H1 (cell line): ENCODE measurements around the gene SHPK. TPM values are rescaled to one million over a fixed set of nuclear protein-coding genes. Genes with fewer than 3 reads are reported as not detected.

ENCODE experiments used
- CTCF ChIA-PET: fragments of 300-600 bp; sonication (Branson Sonifier 250); formaldehyde crosslinking; loops from one replicate; lab custom pipeline; 2021; ENCODE audit not compliant: partially characterized antibody; lab: Charles Lee
- POLR2A ChIA-PET: fragments of 300-600 bp; sonication (Branson Sonifier 250); formaldehyde crosslinking; loops from one replicate; lab custom pipeline; 2021; ENCODE audit warnings: inconsistent platforms; ENCODE audit not compliant: partially characterized antibody; lab: Charles Lee
- DNase-seq, 2 experiments: peaks; one replicate each; pipeline versions ENCODE4 v3.0.0 to v3.0.0-alpha.2; 2010 to 2022; ENCODE audit warnings: low spot score in 2 of 2, low read depth in 1 of 2, mixed read lengths in 1 of 2
- FAIRE-seq: peaks from 2 replicates; lab custom pipeline; 2011; peaks lifted over from hg19 to GRCh38; lab: Jason Lieb, UNC
- H2AFZ ChIP-seq: 2 replicates; pipeline ENCODE4 v1.8.1; 2012; ENCODE audit warnings: low read length, inconsistent platforms
- H2AK5ac ChIP-seq: 2 replicates; pipeline ENCODE4 v1.6.1; 2013; ENCODE audit warnings: low read depth, low read length
- H2BK120ac ChIP-seq: replicated peaks from 2 replicates; pipeline ENCODE3; 2013; ENCODE audit warnings: low read depth, low read length, inconsistent platforms
- H2BK12ac ChIP-seq: 2 replicates; pipeline ENCODE4 v1.6.1; 2013; ENCODE audit warnings: low read depth, low read length
- H2BK15ac ChIP-seq: 2 replicates; pipeline ENCODE4 v1.6.1; 2013; ENCODE audit warnings: low read length
- H2BK20ac ChIP-seq: 2 replicates; pipeline ENCODE4 v1.6.1; 2013; ENCODE audit warnings: low read length
- H2BK5ac ChIP-seq: 2 replicates; pipeline ENCODE4 v1.6.1; 2013; ENCODE audit warnings: low read depth, low read length
- H3K14ac ChIP-seq: 2 replicates; pipeline ENCODE4 v1.6.1; 2013; ENCODE audit warnings: inconsistent platforms; ENCODE audit not compliant: insufficient read length
- H3K18ac ChIP-seq: 2 replicates; pipeline ENCODE4 v1.6.1; 2013; ENCODE audit warnings: low read length; ENCODE audit errors: extremely low read depth
- H3K23ac ChIP-seq: 2 replicates; pipeline ENCODE4 v1.6.1; 2013; ENCODE audit warnings: inconsistent platforms; ENCODE audit not compliant: insufficient read length
- H3K23me2 ChIP-seq: 2 replicates; pipeline ENCODE4 v1.6.1; 2013; ENCODE audit warnings: low read depth, low read length
- H3K27ac ChIP-seq: 2 replicates; pipeline ENCODE4 v1.6.1; 2011; ENCODE audit warnings: low read depth, low read length, inconsistent platforms
- H3K27me3 ChIP-seq, 4 experiments: replicated peaks in 1 of 4; 1 replicate in 1 of 4; 2 replicates in 3 of 4; pipeline versions ENCODE4 v1.6.1 to v1.8.1; 2011 to 2013; ENCODE audit warnings: low read length in 3 of 4, mild to moderate bottlenecking in 3 of 4, inconsistent platforms in 2 of 4, mixed read lengths in 2 of 4, moderate library complexity in 1 of 4; ENCODE audit not compliant: control insufficient read depth in 3 of 4, insufficient read depth in 3 of 4; ENCODE audit errors: extremely low read depth in 1 of 4
- H3K36me3 ChIP-seq, 4 experiments: 2 replicates each; pipeline versions ENCODE4 v1.6.1 to v1.8.1; 2011 to 2013; ENCODE audit warnings: mild to moderate bottlenecking in 4 of 4, low read length in 3 of 4, moderate library complexity in 2 of 4, control low read depth in 1 of 4, inconsistent platforms in 1 of 4; ENCODE audit not compliant: insufficient read depth in 4 of 4, control insufficient read depth in 2 of 4
- H3K4ac ChIP-seq: replicated peaks from 2 replicates; pipeline ENCODE3; 2013; ENCODE audit warnings: low read length, low read depth, mixed read lengths, inconsistent platforms; ENCODE audit not compliant: insufficient read length
- H3K4me1 ChIP-seq, 4 experiments: replicated peaks in 1 of 4; 1 replicate in 1 of 4; 2 replicates in 3 of 4; pipeline versions ENCODE4 v1.6.1 to v1.8.1; 2011 to 2013; ENCODE audit warnings: low read length in 3 of 4, inconsistent platforms in 2 of 4, mixed read lengths in 1 of 4; ENCODE audit not compliant: insufficient read depth in 4 of 4, control insufficient read depth in 3 of 4
- H3K4me2 ChIP-seq, 2 experiments: 2 replicates each; pipeline versions ENCODE4 v1.6.1 to v1.8.1; 2011 to 2013; ENCODE audit warnings: low read depth in 2 of 2, low read length in 2 of 2, control low read depth in 1 of 2, inconsistent platforms in 1 of 2, mild to moderate bottlenecking in 1 of 2; ENCODE audit not compliant: insufficient read depth in 1 of 2
- H3K4me3 ChIP-seq, 4 experiments: fragments of 200-600, 300-600 bp in 1 of 4; sonication (generic), shearing (Covaris generic), sonication (Bioruptor Twin) in 1 of 4; 2 replicates each; pipeline versions ENCODE4 v1.5.1 to v1.8.1; 2011 to 2016; ENCODE audit warnings: low read length in 4 of 4, low read depth in 3 of 4, control low read depth in 2 of 4, inconsistent platforms in 2 of 4, mild to moderate bottlenecking in 2 of 4, mixed read lengths in 1 of 4, moderate library complexity in 1 of 4; ENCODE audit not compliant: insufficient read depth in 2 of 4; ENCODE audit errors: extremely low read depth in 1 of 4
- H3K56ac ChIP-seq: replicated peaks from 2 replicates; pipeline ENCODE3; 2013; ENCODE audit warnings: low read depth, mild to moderate bottlenecking, mixed read lengths, low read length, inconsistent platforms; ENCODE audit not compliant: insufficient read length
- H3K79me1 ChIP-seq: 2 replicates; pipeline ENCODE4 v1.6.1; 2013; ENCODE audit warnings: low read depth, low read length, control low read depth
- H3K79me2 ChIP-seq, 2 experiments: 2 replicates each; pipeline versions ENCODE4 v1.6.1 to v1.8.1; 2012 to 2013; ENCODE audit warnings: low read length in 2 of 2, mild to moderate bottlenecking in 2 of 2, inconsistent platforms in 1 of 2; ENCODE audit not compliant: insufficient read depth in 2 of 2, control insufficient read depth in 1 of 2
- H3K9ac ChIP-seq, 4 experiments: replicated peaks in 1 of 4; 1 replicate in 1 of 4; 2 replicates in 3 of 4; pipeline versions ENCODE4 v1.6.1 to v1.8.1; 2011 to 2013; ENCODE audit warnings: low read depth in 3 of 4, low read length in 3 of 4, control low read depth in 2 of 4, mild to moderate bottlenecking in 2 of 4, moderate library complexity in 2 of 4, inconsistent platforms in 1 of 4; ENCODE audit errors: extremely low read depth in 1 of 4
- H3K9me3 ChIP-seq, 2 experiments: 2 replicates each; pipeline versions ENCODE4 v1.6.1 to v1.8.1; 2012 to 2013; ENCODE audit warnings: mild to moderate bottlenecking in 2 of 2, moderate library complexity in 2 of 2, control low read depth in 1 of 2, inconsistent platforms in 1 of 2, low read depth in 1 of 2, low read length in 1 of 2, mixed read lengths in 1 of 2; ENCODE audit not compliant: insufficient read depth in 2 of 2
- H4K20me1 ChIP-seq, 2 experiments: replicated peaks in 1 of 2; 2 replicates each; pipeline versions ENCODE3 to v1.8.1; 2011 to 2013; ENCODE audit warnings: inconsistent platforms in 2 of 2, low read length in 2 of 2, mild to moderate bottlenecking in 1 of 2; ENCODE audit not compliant: insufficient read depth in 2 of 2, control insufficient read depth in 1 of 2
- H4K5ac ChIP-seq: 2 replicates; pipeline ENCODE4 v1.6.1; 2013; ENCODE audit warnings: low read length, low read depth, mixed read lengths, inconsistent platforms; ENCODE audit not compliant: insufficient read length
- H4K8ac ChIP-seq: 2 replicates; pipeline ENCODE4 v1.8.0; 2013; ENCODE audit warnings: mild to moderate bottlenecking, moderate library complexity, low read length, inconsistent platforms; ENCODE audit not compliant: insufficient read depth; ENCODE audit errors: extremely low read depth
- H4K91ac ChIP-seq: replicated peaks from 2 replicates; pipeline ENCODE3; 2013; ENCODE audit warnings: low read length, mixed read lengths, inconsistent platforms; ENCODE audit not compliant: insufficient read length
- BCL11A ChIP-seq, 2 experiments: IDR thresholded peaks; one replicate each; pipeline ENCODE4 v1.6.1; 2011; ENCODE audit warnings: low read depth in 2 of 2, low read length in 2 of 2, mild to moderate bottlenecking in 2 of 2
- CBX8 ChIP-seq: fragments of 300-800, 300-1000 bp; sonication (generic); IDR thresholded peaks from 2 replicates; pipeline ENCODE4 v1.7.1; 2016; ENCODE audit warnings: low read depth, low read length, borderline replicate concordance
- CREB1 ChIP-seq: IDR thresholded peaks from 2 replicates; pipeline ENCODE4 v1.6.1; 2012; ENCODE audit warnings: inconsistent platforms
- CTCF ChIP-seq, 3 experiments: IDR thresholded peaks; 1 replicate in 2 of 3; 2 replicates in 1 of 3; pipeline versions ENCODE4 v1.5.1 to v1.6.1; 2011; ENCODE audit warnings: low read length in 3 of 3, mild to moderate bottlenecking in 3 of 3, inconsistent platforms in 2 of 3, low read depth in 1 of 3, moderate library complexity in 1 of 3; ENCODE audit not compliant: insufficient read depth in 1 of 3; ENCODE audit errors: control extremely low read depth in 1 of 3
- EP300 ChIP-seq, 2 experiments: IDR thresholded peaks; 1 replicate in 1 of 2; 2 replicates in 1 of 2; pipeline ENCODE4 v1.6.1; 2011 to 2012; ENCODE audit warnings: low read depth in 2 of 2, low read length in 2 of 2, mild to moderate bottlenecking in 2 of 2, borderline replicate concordance in 1 of 2, inconsistent platforms in 1 of 2, moderate library complexity in 1 of 2
- KDM4A ChIP-seq: IDR thresholded peaks from one replicate; pipeline ENCODE4 v1.7.1; 2012; ENCODE audit warnings: low read depth, mild to moderate bottlenecking, moderate library complexity, low read length, inconsistent platforms; ENCODE audit not compliant: severe bottlenecking
- RAD21 ChIP-seq, 2 experiments: IDR thresholded peaks in 1 of 2; conservative IDR thresholded peaks in 1 of 2; 2 replicates each; pipeline ENCODE4 v1.6.1; 2011; ENCODE audit warnings: low read depth in 2 of 2, low read length in 2 of 2, improper control_type of control experiment in 1 of 2, inconsistent platforms in 1 of 2, mild to moderate bottlenecking in 1 of 2, moderate library complexity in 1 of 2
- RNF2 ChIP-seq: fragments of 200-900, 300-1000 bp; sonication (generic); IDR thresholded peaks from 2 replicates; pipeline ENCODE4 v1.7.1; 2016; ENCODE audit warnings: borderline replicate concordance, low read depth, mild to moderate bottlenecking, antibody characterized with exemption, low read length; ENCODE audit not compliant: poor library complexity, severe bottlenecking; ENCODE audit errors: missing control alignments
- RXRA ChIP-seq: IDR thresholded peaks from 2 replicates; pipeline ENCODE4 v1.6.1; 2011; ENCODE audit warnings: low read depth, mild to moderate bottlenecking, low read length, moderate library complexity; ENCODE audit not compliant: insufficient read depth
- SP4 ChIP-seq: IDR thresholded peaks from 2 replicates; pipeline ENCODE4 v1.6.1; 2012; ENCODE audit warnings: low read length, inconsistent platforms
- SUZ12 ChIP-seq: fragments of 200-600 bp; sonication (generic); IDR thresholded peaks from 2 replicates; pipeline ENCODE4 v1.6.1; 2012; ENCODE audit warnings: mild to moderate bottlenecking, inconsistent platforms, low read length, moderate library complexity, mixed read lengths
- WGBS, 2 experiments: shearing (Covaris generic) in 1 of 2; methylation state at CpG; one replicate each; pipeline versions ENCODE4 v1.1.6 to v1.1.7; 2013 to 2015; ENCODE audit warnings: low lambda C conversion rate in 2 of 2, mixed read lengths in 2 of 2, inconsistent platforms in 1 of 2, low coverage in 1 of 2, missing lambda C conversion rate in 1 of 2; ENCODE audit not compliant: insufficient replicate concordance in 2 of 2, insufficient coverage in 1 of 2, insufficient read length in 1 of 2; ENCODE audit errors: extremely low coverage in 1 of 2, missing lambda C conversion rate in 1 of 2; 5-methylcytosine and 5-hydroxymethylcytosine counted together
- polyA plus RNA-seq, 7 experiments: library from polyadenylated mRNA; depleted of rRNA in 3 of 7; stranded (reverse) in 5 of 7; unstranded in 2 of 7; fragments of >200 nt in 5 of 7; fragments of 200-250 nt in 2 of 7; gene quantifications; 1 replicate in 5 of 7; 2 replicates in 1 of 7; 4 replicates in 1 of 7; pipeline versions ENCODE4 v1.2.1 to v1.2.3, GENCODE V29; 2011 to 2013; ENCODE audit warnings: missing spikeins in 2 of 7, mixed read lengths in 2 of 7
- total RNA-seq: library from RNA; stranded (reverse); fragmentation: NEBNext Ultra II Directional; extraction: Animal tissue kit (Norgen Biotek cat#: 25700); gene quantifications from 2 replicates; pipeline ENCODE4 v1.2.1, GENCODE V29; 2021

The SHPK gene
- total and polyA plus RNA-seq, 2 of the 8 experiments (the other 6 are each of a cell fraction or from before 2014, with no cell fraction given) = 28.6 to 36.7 TPM

GRCh38 chr17:3583456-3583855 is 52.6 kb downstream of the SHPK start:
- H4K8ac ChIP-seq = no peak overlapping the region
- H3K79me1 ChIP-seq = no peaks in the 10 kb centered on the region
- no peak overlapping the region for H2BK5ac ChIP-seq
- no peaks in the 10 kb centered on the region for H3K9me3 ChIP-seq
- no peak overlapping the region for H3K27ac ChIP-seq
- no peak overlapping the region for H3K23ac ChIP-seq
- H3K14ac ChIP-seq = no peak overlapping the region
- H2BK15ac ChIP-seq = no peak overlapping the region
- H2BK120ac ChIP-seq = no peak overlapping the region
- ChIA-PET CTCF (no interaction called here), POLR2A (no interaction called here)
- peaks cover 0 to 10% (median under 1%) of the 10 kb centered on the region in 4 experiments; a peak in 3 of 8 replicates for H3K36me3 ChIP-seq
- no peak overlapping the region for H2BK20ac ChIP-seq
- H2BK12ac ChIP-seq = no peak overlapping the region
- H2AK5ac ChIP-seq = no peak overlapping the region
- no peak overlapping the region for H3K4ac ChIP-seq
- H3K9ac ChIP-seq = no peak overlapping the region
- no peak overlapping the region for H4K5ac ChIP-seq
- H3K4me3 ChIP-seq = no peak overlapping the region
- FAIRE-seq (no peak), DNase-seq (no peak)
- H3K18ac ChIP-seq = no peak overlapping the region
- H3K4me2 ChIP-seq = no peak overlapping the region
- no peaks in the 10 kb centered on the region for H3K27me3 ChIP-seq
- no peak overlapping the region for H2AFZ ChIP-seq
- H4K91ac ChIP-seq = no peak overlapping the region
- WGBS, 2 experiments = 89% methylated on average over 8 of the region's 9 CpGs; no CpG with 5 or more reads in 1 of the 2 experiments
- no peaks in the 10 kb centered on the region for H4K20me1 ChIP-seq
- H3K23me2 ChIP-seq = no peaks in the 10 kb centered on the region
- no peak overlapping the region for H3K56ac ChIP-seq
- no peaks in the 10 kb centered on the region for H3K79me2 ChIP-seq
- H3K4me1 ChIP-seq = no peaks in the 10 kb centered on the region
- TF ChIP-seq CBX8 (no peak), CTCF (IDR thresholded peaks at IDR 0.05; ENCODE audit: control extremely low read depth in 1 of 3, insufficient read depth in 1 of 3, low read depth in 1 of 3, low read length in 3 of 3) (peak; percentile 3 to 15 (median 13); a peak in 2 of 4 replicates), SP4 (no peak), BCL11A (IDR thresholded peaks at IDR 0.05; ENCODE audit: low read depth in 2 of 2, low read length in 2 of 2) (no peak), SUZ12 (no peak), CREB1 (no peak), RNF2 (no peak), EP300 (IDR thresholded peaks at IDR 0.05; ENCODE audit: borderline replicate concordance in 1 of 2, low read depth in 2 of 2, low read length in 2 of 2) (no peak), RXRA (no peak), RAD21 (IDR thresholded peaks at IDR 0.05 in 1 of 2, conservative IDR thresholded peaks at IDR 0.05 in 1 of 2; ENCODE audit: low read depth in 2 of 2, low read length in 2 of 2) (peak; percentile 22 to 44; a peak in 2 of 4 replicates), KDM4A (no peak)
